MV-4-11 (cell line): ENCODE measurements around the gene ZC2HC1B.
"Not testable (repeated sequence)": the region's sequence is repeated elsewhere in the genome, so short reads cannot be mapped to it uniquely, and the experiment has no call there.

ENCODE experiments used
- DNase-seq: peaks from one replicate; lab custom pipeline; 2025; lab: John Stamatoyannopoulos, UW

The ZC2HC1B gene, protein sequence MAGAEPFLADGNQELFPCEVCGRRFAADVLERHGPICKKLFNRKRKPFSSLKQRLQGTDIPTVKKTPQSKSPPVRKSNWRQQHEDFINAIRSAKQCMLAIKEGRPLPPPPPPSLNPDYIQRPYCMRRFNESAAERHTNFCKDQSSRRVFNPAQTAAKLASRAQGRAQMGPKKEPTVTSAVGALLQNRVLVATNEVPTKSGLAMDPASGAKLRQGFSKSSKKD

DNA sequence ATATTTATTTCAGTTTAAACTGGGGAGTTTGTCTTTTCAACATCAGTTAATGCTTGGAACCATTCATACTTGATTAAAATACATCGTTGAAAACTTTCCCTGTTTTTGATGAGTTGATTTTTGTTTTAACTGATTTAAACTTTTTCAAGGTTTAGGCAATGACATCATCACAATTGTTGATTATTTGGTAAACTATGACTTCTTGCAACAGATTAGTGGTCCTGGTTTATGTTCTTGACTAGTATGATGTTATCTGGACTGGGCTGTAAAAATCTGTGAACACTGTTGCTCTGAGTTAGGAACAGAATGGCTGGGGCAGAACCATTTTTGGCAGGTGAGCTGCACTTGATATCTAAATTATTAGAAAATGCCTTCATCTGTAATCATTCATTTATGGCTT, at the start of gene ZC2HC1B:
Gene ZC2HC1B (plus strand): TSS at position 241 of the 400 bp plus-strand sequence. CDS start 66 bp downstream, at position 307.
- DNase-seq = no peak

DNA sequence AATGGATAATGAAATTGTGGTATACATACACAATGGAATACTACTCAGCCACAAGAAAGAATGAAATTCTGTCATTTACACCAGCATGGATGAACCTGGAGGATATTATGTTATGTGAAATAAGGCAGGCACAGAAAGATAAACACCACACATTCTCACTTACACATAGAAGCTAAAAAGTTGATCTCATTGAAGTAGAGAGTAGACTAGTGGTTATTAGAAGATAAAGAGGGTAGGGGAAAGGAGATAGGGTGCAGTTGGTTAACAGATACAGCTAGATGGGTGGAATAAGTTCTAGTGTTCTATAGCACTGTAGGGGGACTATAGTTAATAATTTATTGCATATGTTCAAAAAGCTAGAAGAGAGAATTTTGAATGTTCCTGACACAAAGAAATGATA, 46.7 kb upstream of the ZC2HC1B start:
- DNase-seq = no peak

DNA sequence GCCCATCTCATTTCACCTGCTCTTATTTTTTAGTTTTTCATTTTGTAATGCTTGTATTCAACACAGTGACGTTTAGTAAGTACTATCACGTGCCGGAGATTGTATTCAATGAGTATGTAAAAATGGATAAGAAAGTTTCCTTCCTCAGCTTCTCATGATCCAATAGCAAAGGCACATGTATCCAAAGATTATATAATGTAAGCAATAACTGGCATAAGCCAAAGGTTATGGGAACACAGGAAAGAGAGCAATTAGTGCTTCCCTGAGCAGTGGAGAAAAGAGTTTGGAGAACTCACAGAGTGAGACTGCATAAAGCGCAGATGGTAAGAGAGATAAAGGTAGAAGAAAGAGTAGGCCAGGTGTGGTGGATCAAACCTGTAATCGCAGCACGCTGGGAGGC, 42.9 kb upstream of the ZC2HC1B start:
- no peak for DNase-seq

DNA sequence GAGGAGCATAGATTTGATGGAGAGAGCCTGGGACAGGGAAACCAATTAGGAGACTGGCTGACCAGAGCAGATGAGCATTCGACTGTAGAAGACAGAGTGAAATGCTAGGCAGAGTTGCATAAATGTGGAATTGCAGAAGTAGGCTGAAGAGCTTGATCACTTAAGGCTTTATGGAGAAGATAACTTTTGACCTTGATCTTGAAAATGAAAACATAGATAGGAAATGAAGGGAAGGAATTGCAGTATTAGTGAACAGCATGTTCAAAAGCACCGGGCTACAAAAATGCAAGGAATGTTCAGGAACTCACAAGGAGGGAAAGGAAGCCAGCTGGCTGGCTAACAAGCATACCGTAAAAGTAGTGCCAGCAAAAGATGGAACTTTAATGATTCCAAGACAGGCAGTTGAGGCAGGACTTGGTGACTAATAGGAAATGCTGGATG, 41.7 kb upstream of the ZC2HC1B start:
- peak; percentile 12 for DNase-seq

DNA sequence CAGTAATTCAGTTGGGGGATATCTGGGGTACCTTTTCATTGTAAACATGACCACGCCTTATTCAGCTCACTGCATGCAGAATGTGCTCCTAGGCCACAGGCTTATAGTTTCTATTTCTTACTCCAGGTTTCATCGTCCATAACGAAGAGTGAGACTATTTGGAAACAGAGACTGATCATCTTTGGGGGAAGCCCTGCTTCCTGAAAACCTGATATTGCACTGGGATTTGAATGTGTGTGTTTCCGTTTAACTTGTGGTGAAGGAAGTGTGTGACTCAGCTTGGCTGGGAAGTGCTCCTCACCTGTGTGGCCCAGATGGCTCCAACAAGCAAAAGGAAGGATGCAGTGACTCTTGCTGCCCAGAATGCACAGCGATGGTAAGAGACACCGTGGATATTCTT, 40.7 kb upstream of the ZC2HC1B start:
- DNase-seq = no peak

DNA sequence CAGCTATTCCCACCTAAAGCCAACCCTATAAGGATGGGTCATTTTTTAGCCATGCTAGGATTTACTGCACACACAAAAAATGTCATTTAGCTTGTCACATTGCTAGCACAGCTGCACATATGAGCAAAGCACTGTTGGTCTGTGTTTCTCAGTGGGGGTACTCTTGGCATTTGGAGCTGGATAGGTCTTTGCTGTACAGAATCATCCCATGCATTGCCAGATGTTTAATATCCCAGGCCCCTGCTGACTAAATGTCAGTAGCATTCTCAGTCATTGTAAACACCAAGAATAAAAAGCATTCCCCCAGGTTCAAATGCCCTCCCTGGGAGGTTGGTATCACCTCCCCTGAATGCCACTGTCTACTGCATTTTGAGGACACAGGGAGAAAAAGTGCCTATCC, 35.7 kb upstream of the ZC2HC1B start:
- DNase-seq = no peak

DNA sequence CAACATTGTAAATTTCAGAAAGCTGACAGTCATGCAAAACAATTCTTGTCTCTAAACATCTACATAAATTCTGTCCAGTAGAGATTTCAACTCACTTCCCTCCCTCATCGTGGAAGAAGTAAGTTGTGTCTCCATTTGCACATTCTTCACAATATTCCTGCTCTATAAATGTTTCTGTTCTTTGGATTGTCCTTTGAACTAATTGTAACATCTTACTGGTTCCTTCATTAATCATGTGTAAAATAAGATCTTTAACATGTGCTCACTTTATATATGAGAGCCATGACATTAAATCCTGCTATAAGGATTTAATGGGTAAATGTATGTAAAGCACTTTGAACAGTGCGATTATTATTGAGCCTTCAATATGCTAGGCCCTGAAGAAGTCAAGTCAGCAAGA, 28.1 kb upstream of the ZC2HC1B start:
- DNase-seq = no peak

DNA sequence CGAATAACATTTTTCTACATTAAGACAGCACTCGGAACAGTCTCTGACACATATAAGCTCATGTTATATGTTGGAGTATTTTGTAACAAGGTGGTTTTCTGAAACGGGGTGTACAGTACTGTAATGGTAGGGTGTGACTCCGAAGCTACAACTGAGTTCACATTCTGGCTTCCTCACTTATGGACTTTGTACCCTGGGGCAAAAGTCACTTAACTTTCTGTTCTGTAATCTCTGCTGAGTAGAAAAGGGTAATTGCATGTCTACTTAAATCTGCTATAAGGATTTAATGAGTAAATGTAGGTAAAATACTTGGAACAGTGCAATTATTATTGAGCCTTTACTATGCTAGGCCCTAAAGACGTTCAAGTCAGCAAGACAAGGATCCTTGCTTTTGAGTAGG, 25.9 kb upstream of the ZC2HC1B start:
- DNase-seq = peak; percentile 22

DNA sequence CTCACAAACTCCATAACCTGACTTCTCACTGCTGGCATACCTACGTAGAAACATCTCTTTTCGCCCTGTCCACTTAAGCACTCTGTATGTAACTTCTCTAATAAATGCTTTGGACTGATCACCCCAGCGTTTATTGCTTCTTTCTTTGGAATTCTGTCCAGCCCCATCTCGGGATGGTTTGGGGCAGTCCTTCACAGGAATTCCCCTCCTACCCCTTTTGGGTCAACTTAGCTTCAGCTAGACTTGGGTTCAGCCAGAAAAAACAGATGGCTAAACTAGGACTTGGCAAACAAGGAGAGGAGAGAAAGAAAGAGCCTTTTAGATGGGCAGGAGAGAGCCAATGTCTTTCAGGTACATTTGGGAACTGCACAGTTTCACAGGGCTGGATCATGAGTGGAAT, 25.1 kb upstream of the ZC2HC1B start:
- DNase-seq = no peak

DNA sequence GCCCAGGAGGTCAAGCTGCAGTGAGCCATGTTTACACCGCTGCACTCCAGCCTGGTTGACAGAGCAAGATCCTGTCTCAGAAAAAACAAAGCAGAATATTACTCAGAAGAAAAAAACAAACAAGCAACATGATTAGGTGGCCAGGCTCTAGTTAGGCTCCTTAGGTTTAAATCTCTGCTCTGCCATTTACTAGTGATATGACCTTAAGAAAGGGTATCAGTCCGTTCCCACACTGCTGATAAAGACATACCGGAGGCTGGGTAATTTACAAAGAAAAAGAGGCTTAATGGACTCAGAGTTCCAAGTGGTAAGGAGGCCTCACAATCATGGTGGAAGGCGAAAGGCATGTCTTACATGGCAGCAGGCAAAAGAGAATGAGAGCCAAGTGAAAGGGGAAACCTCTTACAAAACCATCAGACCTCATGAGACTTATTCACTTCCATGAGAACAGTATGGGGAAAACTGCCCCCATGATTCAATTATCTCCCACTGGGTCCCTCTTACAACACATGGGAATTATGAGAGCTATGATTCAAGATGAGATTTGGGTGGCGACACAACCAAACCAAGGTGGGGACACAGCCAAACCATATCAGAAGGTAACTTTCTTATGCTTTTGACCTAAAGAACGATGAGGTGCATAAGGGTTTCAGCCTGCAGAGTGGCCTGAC, 23.5 kb upstream of the ZC2HC1B start:
- DNase-seq = no peak

DNA sequence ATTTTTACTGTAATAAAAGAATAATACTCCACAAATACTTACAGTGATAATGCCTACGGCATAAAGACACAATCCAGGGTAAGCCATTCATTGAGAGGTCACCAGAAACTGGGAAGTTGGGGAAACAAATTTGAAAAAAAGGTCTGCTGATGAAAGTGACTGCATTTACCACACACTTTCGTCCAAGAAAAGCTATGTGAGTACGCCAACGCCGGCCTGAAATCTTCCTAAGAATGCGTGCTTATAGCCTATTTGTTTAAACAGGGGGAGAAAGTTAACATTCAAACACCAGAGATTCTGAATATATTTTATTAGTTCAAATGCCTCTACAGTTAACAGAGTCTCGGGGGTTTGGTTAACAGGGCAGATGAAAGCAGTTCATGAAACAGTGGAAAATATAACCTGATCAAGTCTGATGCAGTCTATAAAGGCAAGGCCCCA, 21.8 kb upstream of the ZC2HC1B start:
- DNase-seq = peak; percentile 27

DNA sequence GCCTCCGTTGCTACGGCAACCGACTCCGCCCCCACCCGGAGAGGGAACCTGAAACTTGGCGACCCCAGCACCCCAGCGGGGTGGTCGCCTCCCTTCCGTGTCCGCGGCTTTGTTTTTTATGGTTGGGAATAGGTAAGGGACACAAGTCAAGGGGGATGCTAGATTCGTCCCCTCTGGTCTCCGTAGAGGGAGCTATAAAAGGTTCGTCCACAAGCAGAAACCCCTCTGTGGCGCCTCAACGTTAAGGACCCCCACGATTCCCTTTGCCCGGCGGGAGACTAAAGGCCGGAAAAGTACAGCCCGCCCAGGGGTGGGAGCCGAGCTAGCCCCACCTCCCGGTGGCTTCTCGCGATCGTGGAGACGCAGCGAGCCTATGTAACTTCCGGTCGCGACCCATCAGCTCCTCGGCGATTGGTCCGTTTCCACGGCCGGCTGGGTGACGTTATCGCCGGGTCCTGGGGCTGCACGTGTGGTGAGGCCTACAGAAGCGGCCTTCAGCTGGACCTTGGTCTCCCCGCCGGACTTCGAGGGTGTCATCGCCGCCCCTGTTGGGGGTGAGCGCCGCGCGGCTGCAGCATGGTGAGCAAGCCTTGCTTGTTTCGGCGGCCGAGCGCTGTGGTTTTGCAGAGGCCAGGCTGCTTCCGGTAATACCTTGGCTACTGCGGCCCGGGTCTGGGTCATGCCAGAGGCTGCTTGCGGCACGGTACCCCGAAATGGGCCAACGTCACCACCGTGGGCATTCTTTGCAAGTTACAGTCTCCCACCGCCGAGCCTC, 21.2 kb upstream of the ZC2HC1B start, which contains the start of gene LTV1:
Gene LTV1 (plus strand): TSS at position 437 of the 775 bp plus-strand sequence. CDS start 140 bp downstream, at position 577.
- peak; percentile 93 for DNase-seq

DNA sequence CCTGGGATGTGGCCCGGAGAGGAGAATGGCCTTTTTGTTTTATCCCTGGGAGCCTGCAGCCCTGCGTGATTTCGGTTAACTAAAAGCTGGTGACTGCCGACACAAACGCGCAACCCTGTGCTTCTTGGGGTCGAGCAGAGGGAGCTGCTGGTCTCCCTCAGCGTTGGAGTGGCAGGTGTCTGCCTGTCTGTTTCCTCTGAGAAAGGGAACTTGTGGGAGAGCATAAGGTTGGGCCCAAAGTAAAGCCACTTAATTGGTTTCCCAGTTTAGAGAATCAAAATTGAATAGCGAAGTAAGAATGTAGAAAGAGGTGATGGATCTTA, 20.6 kb upstream of the ZC2HC1B start:
- DNase-seq = peak; percentile 44

DNA sequence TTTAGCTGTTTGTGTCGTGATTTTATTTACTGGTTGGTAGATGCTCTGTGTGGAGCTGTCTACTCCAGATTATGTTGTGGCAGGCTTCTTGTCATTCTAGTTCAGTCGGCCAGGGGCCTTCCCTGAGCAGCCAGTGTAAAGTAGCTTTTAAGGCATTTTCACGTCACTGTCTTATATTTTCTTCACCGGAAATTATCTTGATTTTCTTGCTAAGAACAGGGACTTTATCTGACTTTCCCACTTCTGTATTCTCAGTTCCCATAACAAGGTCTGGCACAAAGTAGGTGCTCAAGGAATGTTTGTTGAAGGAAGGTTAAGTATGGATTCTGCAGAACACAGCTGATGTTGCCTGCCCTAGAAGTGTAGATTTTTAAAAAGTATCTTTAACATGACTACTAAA, 20.3 kb upstream of the ZC2HC1B start:
- DNase-seq = no peak

DNA sequence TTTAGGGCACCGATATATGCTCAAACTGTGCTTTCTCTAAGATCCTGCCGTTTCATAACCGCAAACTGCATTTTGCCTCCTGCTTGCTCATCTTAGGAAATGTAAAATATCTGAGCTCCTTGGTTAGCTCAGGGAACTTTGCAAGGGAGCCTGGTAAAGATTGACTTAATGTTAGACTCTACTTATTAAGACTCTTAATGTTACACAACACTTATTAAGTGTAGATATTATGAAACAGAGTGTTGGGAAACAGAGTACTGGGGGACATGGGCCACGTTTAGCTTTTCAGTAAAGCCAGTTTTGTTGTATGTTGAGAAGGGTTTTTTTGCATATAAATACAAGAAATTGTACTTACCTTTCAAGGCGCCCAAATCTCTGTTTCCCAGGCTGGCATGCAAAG, 19.2 kb upstream of the ZC2HC1B start:
- no peak for DNase-seq

DNA sequence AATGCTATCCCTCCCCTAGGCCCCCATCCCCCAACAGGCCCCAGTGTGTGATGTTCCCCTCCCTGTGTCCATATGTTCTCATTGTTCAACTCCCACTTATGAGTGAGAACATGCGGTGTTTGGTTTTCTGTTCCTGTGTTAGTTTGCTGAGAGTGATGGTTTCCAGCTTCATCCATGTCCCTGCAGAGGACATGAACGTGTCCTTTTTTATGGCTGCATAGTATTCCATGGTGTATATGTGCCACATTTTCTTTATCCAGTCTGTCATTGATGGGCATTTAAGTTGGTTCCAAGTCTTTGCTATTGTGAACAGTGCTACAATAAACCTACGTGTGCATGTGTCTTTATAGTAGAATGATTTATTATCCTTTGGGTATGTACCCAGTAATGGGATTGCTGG, 12.6 kb upstream of the ZC2HC1B start:
- DNase-seq = not testable (repeated sequence)

DNA sequence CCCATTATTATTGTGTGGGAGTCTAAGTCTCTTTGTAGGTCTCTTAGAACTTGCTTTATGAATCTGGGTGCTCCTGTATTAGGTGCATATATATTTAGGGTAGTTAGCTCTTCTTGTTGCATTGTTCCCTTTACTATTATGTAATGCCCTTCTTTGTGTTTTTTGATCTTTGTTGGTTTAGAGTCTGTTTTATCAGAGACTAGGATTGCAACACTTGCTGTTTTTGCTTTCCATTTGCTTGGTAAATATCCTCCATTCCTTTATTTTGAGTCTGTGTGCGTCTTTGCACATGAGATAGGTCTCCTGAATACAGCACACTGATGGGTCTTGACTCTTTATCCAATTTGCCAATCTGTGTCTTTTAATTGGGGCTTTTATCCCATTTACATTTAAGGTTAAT, 9.2 kb upstream of the ZC2HC1B start:
- DNase-seq = not testable (repeated sequence)

DNA sequence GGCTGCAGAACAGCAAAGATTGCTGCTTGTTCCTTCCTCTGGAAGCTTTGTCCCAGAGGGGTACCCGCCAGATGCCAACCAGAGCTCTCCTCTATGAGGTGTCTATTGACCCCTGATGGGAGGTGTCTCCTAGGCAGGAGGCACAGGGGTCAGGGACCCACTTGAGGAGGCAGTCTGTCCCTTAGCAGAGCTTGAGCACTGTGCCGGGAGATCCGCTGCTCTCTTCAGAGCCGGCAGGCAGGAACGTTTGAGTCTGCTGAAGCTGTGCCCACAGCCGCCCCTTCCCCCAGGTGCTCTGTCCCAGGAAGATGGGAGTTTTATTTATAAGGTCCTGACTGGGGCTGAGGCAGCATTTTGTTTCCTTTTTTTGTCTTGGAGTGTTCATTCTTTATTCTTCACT, 7.5 kb upstream of the ZC2HC1B start:
- DNase-seq = not testable (repeated sequence)

DNA sequence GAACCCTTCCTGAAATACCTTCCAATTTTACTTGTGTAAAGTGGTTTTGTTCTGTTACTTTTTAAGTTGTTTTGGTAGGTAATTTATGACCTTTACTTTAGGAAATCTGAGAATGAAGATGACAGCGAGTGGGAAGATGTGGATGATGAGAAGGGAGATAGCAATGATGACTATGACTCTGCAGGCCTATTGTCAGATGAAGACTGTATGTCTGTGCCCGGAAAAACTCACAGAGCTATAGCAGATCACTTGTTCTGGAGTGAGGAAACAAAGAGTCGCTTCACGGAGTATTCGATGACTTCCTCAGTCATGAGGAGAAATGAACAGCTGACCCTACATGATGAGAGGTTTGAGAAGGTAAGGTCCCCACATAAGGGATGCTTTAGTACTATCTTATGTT, 6.6 kb upstream of the ZC2HC1B start:
- no peak for DNase-seq

DNA sequence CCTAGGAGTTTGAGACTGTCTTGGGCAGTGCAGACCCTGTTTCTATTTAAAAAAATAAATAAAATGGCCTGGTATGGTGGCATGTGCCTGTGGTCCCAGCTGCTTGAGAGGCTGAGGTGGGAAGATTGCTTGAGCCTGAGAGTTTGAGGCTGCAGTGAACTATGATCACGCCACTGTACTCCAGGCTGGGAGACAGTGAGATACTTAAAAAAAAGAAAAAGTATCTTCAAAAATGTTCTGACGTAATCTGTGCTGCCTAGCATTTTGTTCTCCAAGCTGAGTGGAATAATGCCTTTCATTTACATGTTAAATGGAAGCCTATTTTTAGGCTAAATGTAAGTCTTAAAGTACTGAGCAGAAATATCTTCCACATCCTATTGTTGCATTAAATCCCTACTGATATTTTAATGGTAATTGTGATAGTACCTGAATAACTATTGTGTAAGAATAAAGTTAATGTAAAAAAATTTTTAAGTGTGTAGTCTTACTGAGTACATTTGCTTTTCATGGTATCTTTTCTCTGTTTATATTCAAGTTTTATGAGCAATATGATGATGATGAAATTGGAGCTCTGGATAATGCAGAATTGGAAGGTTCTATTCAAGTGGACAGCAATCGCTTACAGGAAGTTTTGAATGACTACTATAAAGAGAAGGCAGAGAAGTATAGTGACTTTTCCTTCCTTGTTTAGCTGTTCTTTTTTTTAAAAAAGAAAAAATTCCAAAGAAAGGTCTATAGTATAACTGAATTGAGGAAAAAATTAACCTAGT, 4.2 kb upstream of the ZC2HC1B start:
- DNase-seq = no peak

DNA sequence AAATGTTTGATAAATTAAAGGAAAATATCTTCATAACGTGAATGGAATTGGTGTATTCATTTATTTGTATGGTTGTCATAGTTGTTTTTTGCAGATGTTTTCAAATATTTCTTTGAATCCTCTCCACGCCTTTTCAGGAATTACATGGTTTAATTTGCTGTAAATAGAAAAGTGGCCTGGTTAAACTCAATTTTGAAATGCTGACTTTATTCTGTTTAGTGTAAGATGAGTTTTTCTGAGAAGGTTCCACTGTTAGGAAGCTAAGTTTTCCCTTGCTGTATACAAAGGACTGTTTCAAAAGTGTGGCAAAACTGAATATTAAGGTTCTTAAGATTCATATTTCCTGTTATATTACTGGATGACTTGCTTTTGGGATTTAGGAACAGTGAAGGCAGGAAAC, 503 bp upstream of the ZC2HC1B start:
- no peak for DNase-seq

DNA sequence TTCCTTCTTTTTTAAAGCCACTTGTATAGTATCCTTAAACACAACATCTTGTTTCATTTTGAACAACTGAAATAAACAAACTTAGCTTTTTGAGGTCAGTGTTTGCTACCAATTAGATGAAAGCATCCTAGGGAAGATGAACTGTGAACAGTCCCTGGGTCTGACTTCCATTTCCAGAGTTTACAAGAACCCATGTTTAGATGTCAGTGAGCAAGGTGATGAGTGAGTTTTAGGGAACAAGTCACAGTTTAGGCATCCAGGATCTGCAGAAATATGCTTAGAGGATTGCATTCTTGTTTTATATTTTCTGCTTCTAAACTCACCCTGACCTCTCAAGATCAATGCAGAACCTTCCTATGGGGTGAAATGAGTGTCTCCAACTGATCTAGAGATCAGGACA, 3.0 kb downstream of the ZC2HC1B start:
- no peak for DNase-seq
